ENCODE results near the gene CYTH1.
A peak's percentile ranks its signal among the peaks of the same experiment; 100 is the strongest.

GRCh38 chr17:78818932-78819331 lies 36.9 kb upstream of the CYTH1 start:
- no peak for TF ChIP-seq CTCF (IDR thresholded peaks at IDR 0.05)
- peak in 1 of 4 donors; percentile 39 for TF ChIP-seq POLR2A (IDR thresholded peaks at IDR 0.05)
